G401 (cell line): ENCODE measurements around the gene MACC1. TPM values are rescaled to one million over a fixed set of nuclear protein-coding genes. Genes with fewer than 3 reads are reported as not detected.

ENCODE experiments used
- DNase-seq: peaks from one replicate; pipeline ENCODE4 v3.0.0-alpha.2; 2015; ENCODE audit warnings: low spot score
- in situ Hi-C: cut with HindIII; loops from 2 replicates; pipeline ENCODE4 v1.10.0; 2016; ENCODE audit warnings: low sequenced_read_pairs, mixed read lengths
- total RNA-seq: library from RNA; depleted of rRNA; stranded (reverse); fragments of >200 nt; shearing (Covaris generic); gene quantifications from 2 replicates; pipeline ENCODE4 v1.2.3, GENCODE V29; 2014

Gene MACC1
- total RNA-seq, 1 experiment from 2014 or later: not detected

GRCh38 chr7:20232848-20233247 is 15.7 kb upstream of the MACC1 start:
- in situ Hi-C loops: no loop called here
- DNase-seq: no peak

- DNase-seq: no peak
- in situ Hi-C loops: no loop called here
These were observed 12.7 kb upstream of the MACC1 start for GRCh38 chr7:20229646-20230500.

GRCh38 chr7:20229081-20229480 is 11.9 kb upstream of the MACC1 start:
- in situ Hi-C loops: no loop called here
- no peak for DNase-seq

DNA sequence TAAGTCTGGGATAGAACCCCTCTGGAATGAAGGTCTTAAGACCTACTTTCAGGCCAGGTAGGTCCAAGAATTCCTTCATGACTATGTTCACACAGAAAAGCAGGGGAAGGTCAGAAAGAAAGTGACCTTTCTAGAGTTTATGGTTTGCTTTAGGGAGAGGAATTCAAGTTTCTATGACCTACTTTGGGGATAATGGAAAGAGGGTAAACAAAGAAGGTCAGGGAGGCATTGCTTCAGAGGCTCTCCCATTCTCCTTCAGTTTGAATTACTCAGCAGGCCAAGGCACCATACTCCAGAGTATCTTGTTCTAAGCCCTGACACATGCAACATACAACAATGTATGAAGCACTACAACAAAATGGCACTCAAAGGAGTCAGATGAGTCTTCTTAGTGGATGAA is 11.5 kb upstream of the MACC1 start:
- in situ Hi-C loops: no loop called here

DNA sequence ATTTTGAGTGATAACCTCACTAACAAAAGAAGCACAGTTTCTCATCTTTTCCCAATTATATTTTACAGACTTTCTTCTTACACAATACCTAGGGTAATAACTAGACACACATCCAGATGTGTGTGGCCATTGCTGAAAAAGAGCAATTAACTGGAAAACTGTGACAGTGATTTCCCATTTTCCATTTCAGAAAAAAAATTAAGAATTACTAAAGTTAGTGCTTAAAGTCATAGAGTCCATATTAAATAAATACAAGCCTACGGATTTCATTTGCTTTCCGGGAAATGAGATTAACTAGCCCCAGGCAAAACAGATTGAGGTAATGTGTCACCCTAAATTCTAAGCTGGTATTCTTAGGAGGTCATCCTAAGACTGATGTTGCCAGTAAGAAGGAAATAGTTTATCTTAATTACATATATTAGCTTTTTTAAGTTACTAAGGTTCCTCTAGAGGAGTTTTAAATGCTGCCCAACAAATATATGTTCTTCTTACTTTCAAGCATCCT is 10.2 kb upstream of the MACC1 start:
- in situ Hi-C loops: no loop called here
- no peak for DNase-seq

More for the DNA sequence above, 11.5 kb upstream of the MACC1 start:
- DNase-seq: no peak

GRCh38 chr7:20226860-20227259 is 9.7 kb upstream of the MACC1 start:
- in situ Hi-C loops: no loop called here

DNA sequence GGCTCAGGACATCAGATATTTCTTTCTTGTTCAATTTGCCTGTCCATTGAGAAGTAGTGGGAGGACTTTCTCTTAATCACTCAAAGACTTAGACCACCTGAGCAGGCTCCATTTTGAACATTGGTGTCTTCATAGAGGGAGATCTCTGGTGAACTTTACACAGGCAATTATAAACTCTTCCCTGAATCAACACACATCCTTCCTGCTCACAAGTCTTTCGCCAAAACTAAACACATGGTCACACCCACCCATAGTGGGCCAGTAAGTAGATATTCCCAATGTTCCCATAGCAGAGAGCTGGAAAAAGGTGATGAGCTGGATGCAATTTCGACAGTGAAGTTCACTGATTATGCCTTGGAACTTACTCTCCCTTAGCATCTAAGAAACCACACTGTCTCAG is 8.2 kb upstream of the MACC1 start:
- in situ Hi-C loops: no loop called here
- no peak for DNase-seq

More at GRCh38 chr7:20226860-20227259, 9.7 kb upstream of the MACC1 start:
- DNase-seq: no peak

- in situ Hi-C loops: no loop called here
- DNase-seq: no peak
These were observed 6.8 kb upstream of the MACC1 start for GRCh38 chr7:20224025-20224424.

DNA sequence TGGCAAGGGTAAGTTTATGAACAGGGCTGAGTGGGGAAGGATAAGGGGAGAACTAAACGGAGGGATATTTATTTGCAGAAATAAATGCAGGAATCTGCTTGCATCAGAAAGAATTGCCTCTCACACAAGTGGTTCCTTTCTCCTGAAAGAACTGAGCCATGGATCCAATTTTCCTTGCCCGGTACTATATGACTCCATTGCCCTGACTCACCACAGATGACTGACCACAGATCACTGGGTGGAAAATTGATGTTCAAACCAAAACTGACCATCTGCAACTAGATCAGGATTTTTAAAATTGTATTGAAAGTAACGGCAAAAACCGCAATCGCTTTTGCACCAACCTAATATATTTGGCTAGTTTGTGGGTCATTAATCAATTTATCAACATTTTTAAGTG is 6.2 kb upstream of the MACC1 start:
- in situ Hi-C loops: no loop called here
- DNase-seq: no peak

DNA sequence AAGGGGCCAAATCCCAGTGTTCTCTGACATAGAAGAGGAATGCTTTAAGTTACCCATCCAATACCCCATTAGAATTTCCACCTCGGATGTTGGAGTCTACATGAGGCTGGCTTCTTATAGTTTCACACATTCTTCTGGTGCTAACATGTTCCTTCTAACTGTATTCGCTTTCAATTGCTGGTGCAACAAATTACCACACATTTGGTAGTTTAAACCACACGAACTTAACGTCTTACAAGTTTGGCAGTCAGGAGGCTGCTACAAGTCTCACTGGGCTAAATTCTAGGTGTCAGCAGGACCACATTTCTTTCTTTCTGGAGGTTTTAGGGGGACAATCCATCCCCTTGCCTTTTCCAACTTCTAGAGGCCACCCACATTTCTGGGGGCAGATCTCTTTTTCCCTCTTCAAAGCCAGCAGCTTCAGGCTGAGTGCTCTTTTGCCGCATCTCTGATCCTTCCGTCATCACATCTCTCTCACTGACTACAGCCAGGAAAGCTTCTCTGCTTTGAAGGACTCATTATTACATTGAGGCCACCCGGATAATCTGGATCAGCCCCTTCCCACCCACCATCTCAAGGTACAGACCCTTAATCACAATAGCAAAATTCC is 5.1 kb upstream of the MACC1 start:
- in situ Hi-C loops: no loop called here
- no peak for DNase-seq

GRCh38 chr7:20220921-20221547 is 3.9 kb upstream of the MACC1 start:
- in situ Hi-C loops: no loop called here

DNA sequence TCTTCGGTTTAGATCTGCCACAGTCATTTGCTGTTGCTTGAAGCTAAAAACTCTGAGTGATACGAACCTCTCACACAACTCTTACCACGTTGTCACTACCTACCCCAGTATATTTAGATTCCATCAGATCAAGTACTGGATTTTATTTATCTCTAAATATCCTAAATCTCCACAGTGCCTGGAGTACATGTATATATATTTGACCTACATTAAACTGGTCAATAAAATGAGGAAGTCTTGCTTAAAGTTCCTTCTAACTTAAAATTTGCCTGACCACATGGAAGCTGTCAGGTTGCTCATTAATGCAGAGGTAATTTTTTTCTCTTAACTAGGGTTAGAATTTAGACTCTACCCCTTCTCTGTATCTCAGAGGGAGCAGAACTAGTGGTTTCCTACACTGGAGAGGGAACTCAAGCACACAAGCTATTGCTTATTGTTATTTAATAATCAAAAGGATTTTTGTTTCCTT is 3.1 kb upstream of the MACC1 start:
- in situ Hi-C loops: no loop called here
- DNase-seq: no peak

More at GRCh38 chr7:20220921-20221547, 3.9 kb upstream of the MACC1 start:
- peak; percentile 3 for DNase-seq

- in situ Hi-C loops: no loop called here
- peak; percentile 6 for DNase-seq
These were observed 2.5 kb upstream of the MACC1 start for GRCh38 chr7:20219446-20220292.

DNA sequence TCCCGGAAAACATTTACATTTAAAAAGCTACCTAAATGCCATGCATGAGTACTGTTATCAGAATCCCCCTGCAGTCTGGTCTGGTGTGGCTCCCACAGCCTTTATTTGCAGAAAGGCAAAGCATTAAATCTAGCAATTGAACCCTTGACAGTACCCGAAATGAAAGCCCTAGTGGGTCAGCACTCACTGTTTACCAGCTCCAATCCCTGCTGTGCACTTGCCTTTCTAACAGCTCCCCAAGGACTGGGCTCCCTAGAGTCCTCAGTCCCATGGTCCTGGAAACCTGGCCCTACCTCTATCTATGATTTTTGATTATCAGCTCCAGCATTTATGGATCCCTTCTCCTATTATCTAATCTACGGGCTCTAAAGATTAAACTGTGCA is 1.9 kb upstream of the MACC1 start:
- in situ Hi-C loops: no loop called here
- no peak for DNase-seq

- DNase-seq: no peak
- in situ Hi-C loops: no loop called here
These were observed 1.1 kb upstream of the MACC1 start for GRCh38 chr7:20218279-20218678.

- in situ Hi-C loops: no loop called here
These were observed 663 bp downstream of the MACC1 start for GRCh38 chr7:20216406-20217036.

DNA sequence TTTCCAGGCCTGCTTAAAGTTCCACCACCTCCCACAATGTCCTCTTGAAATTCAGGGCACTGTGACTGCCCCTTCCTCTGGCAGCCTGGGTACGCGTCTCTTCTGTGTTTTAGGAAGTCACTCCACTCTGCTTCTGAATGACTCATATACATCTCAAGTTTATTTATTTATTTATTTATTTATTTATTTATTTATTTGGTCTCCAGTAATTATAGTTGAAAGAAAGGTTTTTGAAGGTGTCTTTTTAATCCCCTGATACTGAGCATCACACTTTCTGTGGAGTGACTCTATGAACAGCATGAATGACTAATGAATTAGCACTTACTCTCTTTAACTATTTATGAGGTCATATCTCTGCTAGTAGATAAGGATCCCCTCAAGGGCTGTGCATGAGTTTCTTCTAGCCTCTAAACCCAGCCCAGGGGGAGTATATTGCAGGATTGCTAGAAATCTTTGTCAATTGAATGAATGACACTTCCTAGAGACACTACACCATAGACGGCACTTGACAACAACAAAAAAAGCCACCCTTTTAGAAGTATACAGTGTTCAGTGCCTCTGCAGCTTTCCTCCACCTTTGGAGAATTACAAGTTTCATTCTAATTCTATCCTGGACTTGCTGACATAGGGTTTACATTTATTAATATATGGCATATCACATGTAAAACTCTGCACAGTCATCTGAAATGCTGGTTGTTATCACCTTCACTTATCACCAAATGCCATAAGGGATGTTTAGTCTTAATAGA is 2.1 kb downstream of the MACC1 start:
- no peak for DNase-seq
- in situ Hi-C loops: no loop called here

More at GRCh38 chr7:20216406-20217036, 663 bp downstream of the MACC1 start:
- DNase-seq: no peak

GRCh38 chr7:20214132-20214531 is 3.1 kb downstream of the MACC1 start:
- in situ Hi-C loops: no loop called here
- DNase-seq: no peak
